Measurements from ENCODE around the gene SH3D19. TPM values are rescaled to one million over a fixed set of nuclear protein-coding genes. Genes with fewer than 3 reads are reported as not detected.
A peak's percentile ranks its signal among the peaks of the same experiment; 100 is the strongest.
"Not testable (repeated sequence)": the region's sequence is repeated elsewhere in the genome, so short reads cannot be mapped to it uniquely, and the experiment has no call there.

Gene SH3D19
- total RNA-seq, 2 experiments from 2014 or later, result not detected

GRCh38 chr4:151302432-151302831 lies 23.0 kb downstream of the SH3D19 start:
- Mint-ChIP-seq H3K4me1 (no peaks in the 10 kb centered on the region), H3K4me3 (no peak overlapping the region), H3K9me3 (ENCODE audit: low read depth) (no peaks in the 10 kb centered on the region), H3K27ac (no peak overlapping the region), H3K27me3 (peaks cover 5% of the 10 kb centered on the region), H3K36me3 (ENCODE audit: low read depth) (no peaks in the 10 kb centered on the region)
- DNase-seq (no peak), ATAC-seq (no peak)
- intact Hi-C loops (cut with DNase I, micrococcal nuclease), result no loop called here
- CTCF ChIA-PET, result interaction anchor here (0.6 kb wide), 1 partner anchor 17 kb away, joined by 3 read pairs; no protein-coding TSS in a partner anchor
- POLR2A ChIA-PET, result no interaction called here

- POLR2A ChIA-PET, result no interaction called here
- H3K4me1 Mint-ChIP-seq, result no peaks in the 10 kb centered on the region
- intact Hi-C loops (cut with DNase I, micrococcal nuclease), result no loop called here
These were observed 28.2 kb downstream of the SH3D19 start for GRCh38 chr4:151297170-151297569.

GRCh38 chr4:151296227-151296626 lies 29.2 kb downstream of the SH3D19 start:
- intact Hi-C loops (cut with DNase I, micrococcal nuclease), result no loop called here
- ChIA-PET CTCF (no interaction called here), POLR2A (no interaction called here)
- no peaks in the 10 kb centered on the region for H3K9me3 Mint-ChIP-seq (ENCODE audit: low read depth)
- H3K27me3 Mint-ChIP-seq, result peaks cover 2% of the 10 kb centered on the region
- H3K36me3 Mint-ChIP-seq (ENCODE audit: low read depth), result no peaks in the 10 kb centered on the region
- no peak overlapping the region for H3K4me3 Mint-ChIP-seq
- ATAC-seq, result no peak
- no peak overlapping the region for H3K27ac Mint-ChIP-seq
- no peak for DNase-seq
- H3K4me1 Mint-ChIP-seq, result no peaks in the 10 kb centered on the region

More at GRCh38 chr4:151297170-151297569, 28.2 kb downstream of the SH3D19 start:
- Mint-ChIP-seq H3K27me3 (peaks cover 5% of the 10 kb centered on the region), H3K36me3 (ENCODE audit: low read depth) (no peaks in the 10 kb centered on the region), H3K27ac (no peak overlapping the region), H3K9me3 (ENCODE audit: low read depth) (no peaks in the 10 kb centered on the region), H3K4me3 (no peak overlapping the region)
- CTCF ChIA-PET, result interaction anchor here (1.1 kb wide), 1 partner anchor 21 kb away, joined by 3 read pairs; no protein-coding TSS in a partner anchor
- no peak for ATAC-seq
- no peak for DNase-seq

- Mint-ChIP-seq H3K27ac (no peak overlapping the region), H3K27me3 (peaks cover 2% of the 10 kb centered on the region), H3K36me3 (ENCODE audit: low read depth) (no peaks in the 10 kb centered on the region), H3K9me3 (ENCODE audit: low read depth) (no peaks in the 10 kb centered on the region), H3K4me3 (no peak overlapping the region), H3K4me1 (no peaks in the 10 kb centered on the region)
- CTCF ChIA-PET, result no interaction called here
- intact Hi-C loops (cut with DNase I, micrococcal nuclease), result no loop called here
- no peak for ATAC-seq
- no peak for DNase-seq
- POLR2A ChIA-PET, result no interaction called here
These were observed 30.4 kb downstream of the SH3D19 start for GRCh38 chr4:151294833-151295496.

GRCh38 chr4:151292038-151292437 lies 33.4 kb downstream of the SH3D19 start:
- no peak overlapping the region for H3K27ac Mint-ChIP-seq

GRCh38 chr4:151291485-151291884 lies 33.9 kb downstream of the SH3D19 start:
- no peaks in the 10 kb centered on the region for H3K36me3 Mint-ChIP-seq (ENCODE audit: low read depth)
- no peak overlapping the region for H3K27ac Mint-ChIP-seq
- no peaks in the 10 kb centered on the region for H3K27me3 Mint-ChIP-seq
- CTCF ChIA-PET, result interaction anchor here (1.0 to 2.0 kb wide), 2 partner anchors 15 to 16 kb away, joined by 3 to 5 read pairs; no protein-coding TSS in a partner anchor
- H3K4me3 Mint-ChIP-seq, result no peak overlapping the region
- ATAC-seq, result no peak
- no peak for DNase-seq
- no peaks in the 10 kb centered on the region for H3K4me1 Mint-ChIP-seq
- H3K9me3 Mint-ChIP-seq (ENCODE audit: low read depth), result no peaks in the 10 kb centered on the region
- POLR2A ChIA-PET, result no interaction called here
- intact Hi-C loops (cut with DNase I, micrococcal nuclease), result no loop called here

More at GRCh38 chr4:151292038-151292437, 33.4 kb downstream of the SH3D19 start:
- Mint-ChIP-seq H3K27me3 (no peaks in the 10 kb centered on the region), H3K4me3 (no peak overlapping the region), H3K9me3 (ENCODE audit: low read depth) (no peaks in the 10 kb centered on the region), H3K4me1 (no peaks in the 10 kb centered on the region), H3K36me3 (ENCODE audit: low read depth) (no peaks in the 10 kb centered on the region)
- no peak for ATAC-seq
- ChIA-PET POLR2A (no interaction called here), CTCF (interaction anchor here (1.0 to 2.0 kb wide), 2 partner anchors 16 to 17 kb away, joined by 3 to 5 read pairs; no protein-coding TSS in a partner anchor)
- intact Hi-C loops (cut with DNase I, micrococcal nuclease), result no loop called here
- DNase-seq, result no peak

- DNase-seq (no peak), ATAC-seq (no peak)
- CTCF ChIA-PET, result no interaction called here
- intact Hi-C loops (cut with DNase I, micrococcal nuclease), result no loop called here
- POLR2A ChIA-PET, result no interaction called here
- Mint-ChIP-seq H3K4me1 (no peaks in the 10 kb centered on the region), H3K27me3 (peaks cover 7% of the 10 kb centered on the region), H3K36me3 (ENCODE audit: low read depth) (no peaks in the 10 kb centered on the region), H3K27ac (no peak overlapping the region), H3K9me3 (ENCODE audit: low read depth) (no peaks in the 10 kb centered on the region), H3K4me3 (no peak overlapping the region)
These were observed 38.0 kb downstream of the SH3D19 start for GRCh38 chr4:151287409-151287808.

- H3K4me3 Mint-ChIP-seq, result no peak overlapping the region
- peaks cover 9% of the 10 kb centered on the region for H3K27me3 Mint-ChIP-seq
- no peak for DNase-seq
- intact Hi-C loops (cut with DNase I, micrococcal nuclease), result no loop called here
- no peaks in the 10 kb centered on the region for H3K36me3 Mint-ChIP-seq (ENCODE audit: low read depth)
- no peak overlapping the region for H3K27ac Mint-ChIP-seq
- H3K9me3 Mint-ChIP-seq (ENCODE audit: low read depth), result no peaks in the 10 kb centered on the region
- CTCF ChIA-PET, result interaction anchor here (1.0 to 1.7 kb wide), 2 partner anchors 9 to 14 kb away, joined by 3 to 7 read pairs; no protein-coding TSS in a partner anchor
- POLR2A ChIA-PET, result no interaction called here
- ATAC-seq, result no peak
- no peaks in the 10 kb centered on the region for H3K4me1 Mint-ChIP-seq
These were observed 40.7 kb downstream of the SH3D19 start for GRCh38 chr4:151284534-151285245.

GRCh38 chr4:151276787-151277562 lies 48.4 kb downstream of the SH3D19 start, which contains the start of gene PRSS48:
PRSS48 (plus strand) TSS chr4:151277161; CDS start chr4:151277173, 12 bp downstream.
- ATAC-seq (peak; percentile 55), DNase-seq (peak; percentile 79)
- H3K4me1 Mint-ChIP-seq, result no peaks in the 10 kb centered on the region
- intact Hi-C loops (cut with DNase I, micrococcal nuclease), result loop anchor here (1.0 to 5.0 kb wide), 4 partner anchors 80 to 334 kb away; no protein-coding TSS in a partner anchor
- H3K27me3 Mint-ChIP-seq, result peaks cover 3% of the 10 kb centered on the region
- no peaks in the 10 kb centered on the region for H3K36me3 Mint-ChIP-seq (ENCODE audit: low read depth)
- ChIA-PET POLR2A (interaction anchor here (0.8 kb wide), 1 partner anchor 41 kb away, joined by 4 read pairs; no protein-coding TSS in a partner anchor), CTCF (interaction anchor here (0.6 to 2.0 kb wide), 17 partner anchors 9 to 267 kb away, joined by 3 to 8 read pairs (median 4); no protein-coding TSS in a partner anchor)
- no peak within 1 kb of the TSS for H3K4me3 Mint-ChIP-seq
- H3K9me3 Mint-ChIP-seq (ENCODE audit: low read depth), result no peaks in the 10 kb centered on the region
- no peak within 1 kb of the TSS for H3K27ac Mint-ChIP-seq

- H3K4me1 Mint-ChIP-seq; ATAC-seq; H3K36me3 Mint-ChIP-seq (ENCODE audit: low read depth); H3K4me3 Mint-ChIP-seq; DNase-seq; CTCF ChIA-PET; intact Hi-C loops (cut with DNase I, micrococcal nuclease); H3K27me3 Mint-ChIP-seq; H3K9me3 Mint-ChIP-seq (ENCODE audit: low read depth); POLR2A ChIA-PET; H3K27ac Mint-ChIP-seq: not testable (repeated sequence)
These were observed 56.5 kb downstream of the SH3D19 start for GRCh38 chr4:151268905-151269304.

GRCh38 chr4:151267822-151268535 lies 57.4 kb downstream of the SH3D19 start:
- DNase-seq (no peak), ATAC-seq (no peak)
- intact Hi-C loops (cut with DNase I, micrococcal nuclease), result no loop called here
- Mint-ChIP-seq H3K27me3 (no peaks in the 10 kb centered on the region), H3K9me3 (ENCODE audit: low read depth) (no peaks in the 10 kb centered on the region), H3K4me3 (no peak overlapping the region), H3K27ac (no peak overlapping the region), H3K36me3 (ENCODE audit: low read depth) (no peaks in the 10 kb centered on the region), H3K4me1 (no peaks in the 10 kb centered on the region)
- POLR2A ChIA-PET, result no interaction called here
- CTCF ChIA-PET, result no interaction called here

Measured in activated CD4-positive, alpha-beta T cell treated with anti-CD3 and anti-CD28 coated beads for 36 hours (primary cell).